GM19438 (cell line): Measurements from ENCODE around the gene CYSTM1.

Experiments used
- ATAC-seq: cut with Tn5 transposase; IDR thresholded peaks from one replicate; pipeline ENCODE4 v1.9.1; 2021; ENCODE audit warnings: low read depth; ENCODE audit not compliant: unreplicated experiment

Gene CYSTM1

DNA sequence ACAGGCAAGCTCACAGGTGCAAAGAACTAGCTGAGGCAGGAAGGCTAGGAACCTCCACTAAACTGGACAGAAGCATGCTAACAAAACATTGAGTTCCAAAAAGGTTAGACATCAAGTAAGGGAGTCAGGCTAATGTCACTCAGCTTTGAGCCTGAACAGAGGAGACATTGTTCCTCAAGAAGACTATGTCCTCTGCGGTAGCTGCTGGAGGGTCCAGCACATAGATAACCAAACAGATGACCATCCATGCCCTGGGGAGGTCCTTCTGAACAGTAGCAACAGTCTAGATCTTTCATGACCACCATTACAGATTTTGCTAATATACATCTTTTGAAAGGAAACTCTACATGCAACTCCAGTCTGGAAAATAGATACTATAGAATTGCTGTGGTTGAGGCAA, 57.7 kb downstream of the CYSTM1 start:
- no peak for ATAC-seq

DNA sequence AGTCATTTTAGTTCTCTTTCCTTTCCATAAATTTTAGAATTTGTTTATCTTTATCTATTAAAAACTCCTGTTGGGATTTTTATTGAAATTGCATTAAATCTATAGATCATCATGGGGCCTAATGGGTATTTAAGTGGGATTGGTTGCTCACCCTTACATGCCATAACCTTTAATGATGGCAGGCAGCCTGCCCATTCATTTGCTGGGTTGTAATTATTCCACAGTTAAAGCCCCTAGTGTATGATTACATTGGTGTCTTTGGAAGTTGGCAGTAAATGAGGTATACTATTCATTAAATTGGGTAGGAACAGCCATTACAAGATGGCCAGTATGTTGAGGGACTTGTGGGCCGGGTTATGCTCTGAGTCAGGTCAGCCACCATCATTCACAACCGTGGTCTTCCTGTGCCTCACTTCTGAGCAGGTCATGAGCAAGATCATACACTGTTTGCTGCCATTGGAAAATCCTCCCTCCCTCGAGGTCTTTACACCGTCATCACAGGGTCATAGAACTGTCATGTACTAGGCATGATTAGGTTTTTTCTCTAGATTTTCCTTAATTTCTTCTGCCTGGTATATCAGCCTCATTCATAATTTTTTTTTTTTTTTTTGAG, 59.5 kb downstream of the CYSTM1 start:
- no peak for ATAC-seq

GRCh38 chr5:140235791-140236551, 61.0 kb downstream of the CYSTM1 start:
- ATAC-seq: no peak

DNA sequence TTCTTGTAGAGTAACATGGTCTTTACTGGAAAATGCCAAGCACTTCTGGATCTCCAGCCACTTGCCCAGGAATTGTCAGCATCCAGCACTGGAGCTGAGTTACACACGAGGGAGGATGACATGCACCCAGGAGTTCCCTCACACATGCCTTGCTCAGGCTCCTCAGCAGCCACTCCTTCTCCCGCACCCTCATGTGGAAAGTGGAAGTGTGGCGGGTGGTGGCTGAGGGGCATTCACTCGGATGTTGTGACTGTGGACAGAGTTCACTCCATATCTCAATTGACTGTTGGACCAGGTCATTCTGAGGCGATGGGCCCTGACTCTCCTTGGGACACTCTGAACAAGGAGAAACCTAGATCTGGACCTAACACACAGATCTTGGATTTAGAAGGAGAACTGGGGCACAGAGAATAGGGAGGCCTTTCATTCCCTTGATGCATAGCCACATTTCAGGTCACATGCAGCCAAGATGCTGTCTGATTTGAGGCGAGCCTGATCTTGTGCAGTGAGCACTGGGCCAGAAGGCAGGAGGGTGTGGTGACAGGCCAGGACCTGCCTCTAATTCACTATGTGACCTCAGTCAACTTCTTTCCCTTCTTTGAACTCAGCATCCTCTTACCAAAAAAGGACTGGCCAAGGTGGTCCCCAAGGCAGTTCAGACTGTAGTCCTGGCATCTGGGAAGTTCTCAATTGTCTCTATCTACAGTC, 62.1 kb downstream of the CYSTM1 start:
- no peak for ATAC-seq

- no peak for ATAC-seq
Measured at GRCh38 chr5:140238756-140239155, 63.8 kb downstream of the CYSTM1 start.

- no peak for ATAC-seq
Measured at GRCh38 chr5:140239461-140239860, 64.5 kb downstream of the CYSTM1 start.

DNA sequence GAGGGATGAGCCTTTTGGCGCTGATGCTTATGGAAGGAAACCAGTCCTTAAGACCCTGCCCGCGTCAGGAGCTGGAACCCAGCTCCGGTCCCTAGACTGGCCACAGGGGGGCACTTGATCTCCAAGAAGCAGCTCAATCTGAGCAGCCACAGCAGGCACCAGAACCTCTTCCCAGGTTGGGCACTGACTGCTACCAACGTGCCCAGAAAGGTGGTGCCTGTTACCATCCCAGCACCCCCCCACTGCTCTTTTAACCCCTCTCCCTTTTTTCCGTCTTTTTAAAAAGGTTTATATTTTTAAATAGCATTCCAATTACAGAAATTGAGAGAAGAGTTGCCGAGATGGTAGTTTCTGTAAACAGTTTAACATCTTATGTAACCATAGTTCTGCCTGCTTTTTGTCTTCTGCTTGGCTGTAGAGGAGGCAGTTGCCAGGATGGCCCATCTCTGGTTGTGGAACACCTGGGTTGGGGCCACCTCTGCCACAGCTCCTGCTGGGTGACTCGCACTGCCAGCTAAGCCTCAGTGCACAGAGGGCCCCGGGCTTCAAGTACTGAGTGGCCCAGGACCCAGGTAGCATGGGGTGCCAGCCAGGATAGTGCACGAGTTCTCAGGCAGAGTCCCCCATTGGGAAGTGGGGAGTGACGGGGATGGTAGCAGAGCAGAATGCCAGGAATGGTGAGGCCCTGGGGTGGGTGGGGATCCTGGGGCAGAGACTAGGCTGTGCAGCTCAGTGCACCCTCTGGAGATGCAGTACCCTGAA, 65.1 kb downstream of the CYSTM1 start:
- ATAC-seq: peak; percentile 67

GRCh38 chr5:140240987-140241706, 66.2 kb downstream of the CYSTM1 start:
- ATAC-seq: no peak

GRCh38 chr5:140242099-140242498, 67.1 kb downstream of the CYSTM1 start:
- no peak for ATAC-seq

DNA sequence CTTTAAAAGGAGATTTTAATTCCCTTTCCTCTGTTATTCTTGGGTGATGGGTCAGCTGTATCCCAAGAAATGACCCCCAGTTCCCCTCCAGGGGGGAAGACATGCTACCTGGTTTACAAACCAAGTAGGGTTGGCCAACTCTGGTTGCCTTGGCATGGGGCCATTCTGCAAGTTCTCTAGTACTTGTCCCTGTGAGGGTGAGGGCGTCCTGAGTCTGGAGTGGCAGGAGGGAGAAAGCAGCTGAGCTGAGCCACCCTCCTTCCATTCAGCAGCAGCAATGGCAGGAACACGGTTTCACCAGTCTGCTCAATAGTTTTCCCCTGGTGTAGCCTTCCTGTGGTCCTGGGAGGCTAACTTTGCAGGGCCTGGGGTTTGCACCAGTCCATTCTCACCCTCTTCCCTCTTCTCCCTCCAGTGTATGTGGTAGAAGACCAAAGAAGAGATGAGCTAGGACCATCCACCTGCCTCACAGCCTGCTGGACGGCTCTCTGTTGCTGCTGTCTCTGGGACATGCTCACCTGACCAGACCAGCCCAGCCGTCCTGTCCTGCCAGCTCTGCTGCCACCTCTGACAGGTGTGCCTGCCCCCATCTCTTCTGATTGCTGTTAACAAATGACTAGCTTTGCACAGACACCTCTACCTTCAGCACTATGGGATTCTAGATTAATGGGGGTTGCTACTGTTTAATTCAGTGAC, 68.0 kb downstream of the CYSTM1 start:
- ATAC-seq: no peak

GRCh38 chr5:140243706-140244250, 68.8 kb downstream of the CYSTM1 start:
- no peak for ATAC-seq

DNA sequence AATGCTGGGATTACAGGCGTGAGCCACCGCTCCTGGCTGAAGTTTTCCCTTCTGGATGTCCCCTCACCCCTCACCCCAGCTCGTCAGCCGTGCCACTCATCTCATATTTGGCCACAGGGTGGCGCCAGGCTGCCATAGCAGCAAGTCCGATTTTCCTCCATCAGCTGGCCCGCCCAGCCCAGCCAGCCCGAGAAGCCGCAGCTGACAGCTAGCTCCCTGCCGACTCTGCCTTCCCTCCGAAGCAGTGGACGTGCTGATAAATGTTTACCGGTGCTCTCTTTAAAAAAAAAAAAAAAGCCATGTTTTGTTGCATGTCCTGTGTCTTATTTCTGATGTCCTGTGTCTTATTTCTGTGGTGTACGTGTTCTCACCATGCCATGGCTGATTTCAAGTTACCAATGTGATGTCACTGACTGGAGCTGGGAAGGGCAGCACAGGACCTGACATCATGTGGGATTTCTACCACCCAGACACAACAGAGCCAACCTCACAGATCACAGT, 69.6 kb downstream of the CYSTM1 start:
- peak; percentile 61 for ATAC-seq

GRCh38 chr5:140245341-140245740, 70.4 kb downstream of the CYSTM1 start:
- no peak for ATAC-seq

GRCh38 chr5:140245926-140246325, 70.9 kb downstream of the CYSTM1 start:
- no peak for ATAC-seq

- ATAC-seq: no peak
Measured at GRCh38 chr5:140246378-140247122, 71.6 kb downstream of the CYSTM1 start.

- no peak for ATAC-seq
Measured at GRCh38 chr5:140248414-140248813, 73.4 kb downstream of the CYSTM1 start.

- ATAC-seq: no peak
Measured at GRCh38 chr5:140249536-140249935, 74.5 kb downstream of the CYSTM1 start.

DNA sequence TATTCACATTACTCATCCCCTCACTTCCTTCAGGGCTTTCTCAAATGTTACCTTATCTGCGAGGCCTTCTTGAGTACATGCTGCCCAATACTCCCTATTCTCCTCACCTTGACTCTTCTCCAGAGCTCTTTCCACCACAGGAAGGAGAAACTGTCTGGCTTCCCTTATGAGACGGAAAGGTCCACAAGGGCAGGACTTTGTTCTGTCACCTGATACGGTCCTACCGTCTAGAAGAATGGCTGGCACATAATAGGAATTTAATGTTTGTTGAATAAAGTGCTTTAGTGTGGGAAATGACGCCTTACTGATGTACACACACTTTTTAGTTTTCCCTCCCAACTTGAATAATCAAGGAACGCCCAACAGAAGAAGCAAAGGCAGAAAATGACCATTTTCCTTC, 75.4 kb downstream of the CYSTM1 start:
- no peak for ATAC-seq
